GM12878 (cell line): ENCODE results near the gene LRRK1. TPM values are rescaled to one million over a fixed set of nuclear protein-coding genes. Genes with fewer than 3 reads are reported as not detected.

Source experiments
- ATAC-seq: fragments of 200-7000 bp; cut with Tn5 transposase; 3 replicates; pipeline ENCODE4 v1.9.1; 2020; ENCODE audit warnings: mild to moderate bottlenecking, moderate library complexity
- BruUV-seq: library from RNA; stranded (reverse); fragments of 400-500 nt; replicated peaks from 2 replicates; lab custom pipeline; 2021; lab: Mats Ljungman, UMichigan
- CTCF ChIA-PET: fragments of 300-600 bp; sonication (Branson Sonifier 250); formaldehyde crosslinking; extraction: SDS; loops from one replicate; lab custom pipeline; 2021; ENCODE audit warnings: inconsistent platforms; lab: Yijun Ruan, JAX
- POLR2A ChIA-PET: fragments of 350-600 bp; formaldehyde crosslinking; extraction: SDS; loops from one replicate; lab custom pipeline; 2021; ENCODE audit warnings: inconsistent platforms; lab: Charles Lee
- RAD21 ChIA-PET: fragments of 300-600 bp; sonication (Branson Sonifier 250); formaldehyde crosslinking; loops from one replicate; lab custom pipeline; 2023; ENCODE audit warnings: antibody characterized with exemption; ENCODE audit not compliant: unreplicated experiment; lab: Charles Lee
- SMC1A ChIA-PET: fragments of 300-600 bp; sonication (Branson Sonifier 250); formaldehyde crosslinking; loops from one replicate; lab custom pipeline; 2023; ENCODE audit not compliant: unreplicated experiment, uncharacterized antibody; lab: Charles Lee
- DNase-seq: peaks from one replicate; pipeline ENCODE4 v3.0.0-alpha.2; 2011; ENCODE audit warnings: low read depth, low spot score
- FAIRE-seq: peaks from 3 replicates; lab custom pipeline; 2011; peaks lifted over from hg19 to GRCh38; lab: Jason Lieb, UNC
- H2AFZ ChIP-seq: 2 replicates; pipeline ENCODE4 v1.6.0; 2011; ENCODE audit warnings: low read depth, low read length, control low read depth; ENCODE audit not compliant: control insufficient read depth
- H3K27ac ChIP-seq: 2 replicates; pipeline ENCODE4 v1.5.1; 2011; ENCODE audit warnings: control low read depth; ENCODE audit not compliant: control insufficient read depth, insufficient read depth
- H3K27me3 ChIP-seq, 2 experiments: replicated peaks in 1 of 2; 2 replicates each; pipeline versions ENCODE4 v1.6.0 to v1.6.1; 2011; ENCODE audit warnings: low read length in 1 of 2; ENCODE audit not compliant: control insufficient read depth in 2 of 2, insufficient read depth in 2 of 2
- H3K36me3 ChIP-seq, 2 experiments: 2 replicates each; pipeline ENCODE4 v1.5.1; 2011; ENCODE audit warnings: low read length in 1 of 2; ENCODE audit not compliant: control insufficient read depth in 2 of 2, insufficient read depth in 2 of 2
- H3K4me1 ChIP-seq: 2 replicates; pipeline ENCODE4 v1.6.1; 2011; ENCODE audit warnings: mild to moderate bottlenecking, low read length, moderate library complexity, mixed read lengths; ENCODE audit not compliant: control insufficient read depth, insufficient read depth
- H3K4me2 ChIP-seq: 2 replicates; pipeline ENCODE4 v1.6.0; 2011; ENCODE audit warnings: control low read depth; ENCODE audit not compliant: control insufficient read depth, insufficient read depth
- H3K4me3 ChIP-seq: fragments of 200-600 bp; sonication (generic); 2 replicates; pipeline ENCODE4 v1.5.1; 2016
- H3K79me2 ChIP-seq: 2 replicates; pipeline ENCODE4 v1.6.0; 2011; ENCODE audit warnings: low read length; ENCODE audit not compliant: control insufficient read depth, insufficient read depth
- H3K9ac ChIP-seq: 2 replicates; pipeline ENCODE4 v1.8.0; 2011; ENCODE audit warnings: low read length, control low read depth, mixed read lengths; ENCODE audit not compliant: control insufficient read depth, insufficient read depth
- H3K9me3 ChIP-seq: replicated peaks from 3 replicates; pipeline ENCODE4 v1.5.1; 2011; ENCODE audit warnings: mild to moderate bottlenecking, low read length; ENCODE audit not compliant: control insufficient read depth, insufficient read depth
- H4K20me1 ChIP-seq: 2 replicates; pipeline ENCODE4 v1.6.0; 2011; ENCODE audit not compliant: control insufficient read depth, insufficient read depth
- CEBPB ChIP-seq, 2 experiments: fragments of 150-350 bp in 1 of 2; IDR thresholded peaks; 2 replicates each; pipeline ENCODE4 v1.6.1; 2012 to 2014; ENCODE audit warnings: low read depth in 2 of 2, low read length in 2 of 2, borderline replicate concordance in 1 of 2, inconsistent platforms in 1 of 2
- FOXK2 ChIP-seq: fragments of 450-650 bp; IDR thresholded peaks from 2 replicates; pipeline ENCODE4 v1.6.1; 2017; ENCODE audit warnings: mild to moderate bottlenecking, moderate library complexity
- HDAC6 ChIP-seq: fragments of 200-600 bp; sonication (generic); IDR thresholded peaks from one replicate; pipeline ENCODE4 v1.8.0; 2017; ENCODE audit warnings: antibody characterized with exemption; ENCODE audit not compliant: unreplicated experiment
- MTA3 ChIP-seq: IDR thresholded peaks from 2 replicates; pipeline ENCODE4 v1.6.1; 2012; ENCODE audit warnings: low read length, inconsistent platforms, borderline replicate concordance
- NR2F1 ChIP-seq: fragments of 450-650 bp; conservative IDR thresholded peaks from 2 replicates; pipeline ENCODE4 v1.6.1; 2017; ENCODE audit warnings: mild to moderate bottlenecking
- NRF1 ChIP-seq: conservative IDR thresholded peaks from 2 replicates; pipeline ENCODE4 v1.6.1; 2011; ENCODE audit warnings: mild to moderate bottlenecking, low read depth, low read length, improper control_type of control experiment
- RUNX3 ChIP-seq: IDR thresholded peaks from 2 replicates; pipeline ENCODE4 v1.6.1; 2012; ENCODE audit warnings: low read length, inconsistent platforms
- SREBF2 ChIP-seq: IDR thresholded peaks from 2 replicates; pipeline ENCODE4 v1.6.1; 2012; ENCODE audit warnings: mild to moderate bottlenecking, low read length
- ZZZ3 ChIP-seq: IDR thresholded peaks from 2 replicates; pipeline ENCODE4 v1.6.1; 2011; ENCODE audit warnings: low read depth; ENCODE audit not compliant: control insufficient read depth, insufficient read length
- WGBS: methylation state at CpG from one replicate; pipeline ENCODE4 v1.1.6; 2016; ENCODE audit warnings: low lambda C conversion rate; ENCODE audit not compliant: insufficient replicate concordance, insufficient coverage; ENCODE audit errors: missing lambda C conversion rate; 5-methylcytosine and 5-hydroxymethylcytosine counted together
- in situ Hi-C: fragments of 300-500 bp; cut with MboI; formaldehyde crosslinking; loops from 9 replicates; pipeline ENCODE4 v1.14.3; 2018; ENCODE audit warnings: mixed read lengths
- intact Hi-C: fragments of 100-400 bp; cut with micrococcal nuclease; formaldehyde crosslinking; loops from one replicate; pipeline ENCODE4 v1.14.2; 2022; ENCODE audit not compliant: unreplicated experiment
- polyA plus RNA-seq, 11 experiments: library from polyadenylated mRNA; depleted of rRNA in 4 of 11; unstranded in 6 of 11; stranded (reverse) in 5 of 11; fragments of >200 nt; fragmentation: Nextera tagmentation in 4 of 11; fragmentation: Illumina TruSeq in 1 of 11; extraction: Ambion mirVana in 4 of 11; extraction: Trizol in 1 of 11; gene quantifications; 1 replicate in 1 of 11; 2 replicates in 10 of 11; pipeline versions ENCODE4 v1.2.1 to v1.2.3, GENCODE V29; 2011 to 2016; ENCODE audit warnings: inconsistent platforms in 2 of 11, missing spikeins in 2 of 11, low read depth in 1 of 11
- total RNA-seq, 4 experiments: library from RNA; depleted of rRNA in 3 of 4; stranded (reverse); fragments of >200 nt in 3 of 4; fragmentation: Illumina TruSeq in 1 of 4; extraction: Trizol in 1 of 4; gene quantifications; 2 replicates each; pipeline versions ENCODE4 v1.2.1 to v1.2.3, GENCODE V29; 2013 to 2021
- TF ChIP-seq, protein P1 (sequence below): fragments of 450-650 bp; IDR thresholded peaks from 2 replicates; pipeline ENCODE4 v1.6.1; 2017; ENCODE audit warnings: mild to moderate bottlenecking, low read depth, inconsistent platforms; ENCODE audit not compliant: poor library complexity, severe bottlenecking
- TF ChIP-seq, protein P2 (sequence below): fragments of 150-350 bp; IDR thresholded peaks from 2 replicates; pipeline ENCODE4 v1.6.1; 2016; ENCODE audit warnings: low read depth, low read length
- TF ChIP-seq, protein P3 (sequence below): fragments of 450-650 bp; IDR thresholded peaks from 2 replicates; pipeline ENCODE4 v1.6.1; 2016; ENCODE audit warnings: mild to moderate bottlenecking

Gene LRRK1
- total and polyA plus RNA-seq, 10 of the 15 experiments (the other 5 are each of a cell fraction or from before 2014, with no cell fraction given), result 2.2 to 58.3 (median 17.9) TPM

DNA sequence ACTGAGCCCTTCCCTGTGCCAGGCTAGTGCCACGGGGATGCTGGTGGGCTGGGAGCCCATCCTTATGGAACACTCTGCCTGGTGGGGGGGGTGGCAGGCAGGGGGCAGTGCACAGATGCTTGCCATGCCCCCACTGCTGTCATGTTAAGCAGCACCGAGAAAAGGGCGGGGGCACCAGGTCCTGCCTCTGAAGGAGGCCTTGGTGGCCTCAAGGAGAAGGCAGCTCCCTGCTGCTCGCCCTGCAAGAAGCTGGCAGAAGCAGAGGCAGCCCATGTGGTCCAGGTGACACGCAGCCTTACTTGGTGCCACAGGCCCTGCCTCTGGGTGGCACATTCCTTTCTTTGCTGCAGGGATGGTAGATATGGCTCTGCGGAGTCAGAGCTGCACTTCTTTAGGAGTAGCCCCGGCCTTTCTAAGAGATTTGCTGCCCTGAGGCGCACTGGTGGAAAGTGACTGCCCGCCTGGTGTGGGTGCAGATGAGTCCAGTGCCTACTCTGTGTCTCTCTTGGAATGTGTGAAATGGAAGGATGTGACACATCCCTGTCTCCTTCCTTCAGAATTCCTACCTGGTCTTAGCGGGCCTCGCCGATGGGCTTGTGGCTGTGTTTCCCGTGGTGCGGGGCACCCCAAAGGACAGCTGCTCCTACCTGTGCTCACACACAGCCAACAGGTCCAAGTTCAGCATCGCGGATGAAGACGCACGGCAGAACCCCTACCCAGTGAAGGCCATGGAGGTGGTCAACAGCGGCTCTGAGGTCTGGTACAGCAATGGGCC is 145.8 kb downstream of the LRRK1 start:
- in situ Hi-C loops, result no loop called here
- intact Hi-C loops, result no loop called here
- TF ChIP-seq SREBF2 (no peak), NR2F1 (no peak), MTA3 (no peak), RUNX3 (no peak), FOXK2 (no peak), NRF1 (no peak), HDAC6 (no peak), ZZZ3 (no peak), CEBPB (IDR thresholded peaks at IDR 0.05; ENCODE audit: borderline replicate concordance in 1 of 2, low read depth in 2 of 2, low read length in 2 of 2) (no peak)
- TF ChIP-seq, protein P1, sequence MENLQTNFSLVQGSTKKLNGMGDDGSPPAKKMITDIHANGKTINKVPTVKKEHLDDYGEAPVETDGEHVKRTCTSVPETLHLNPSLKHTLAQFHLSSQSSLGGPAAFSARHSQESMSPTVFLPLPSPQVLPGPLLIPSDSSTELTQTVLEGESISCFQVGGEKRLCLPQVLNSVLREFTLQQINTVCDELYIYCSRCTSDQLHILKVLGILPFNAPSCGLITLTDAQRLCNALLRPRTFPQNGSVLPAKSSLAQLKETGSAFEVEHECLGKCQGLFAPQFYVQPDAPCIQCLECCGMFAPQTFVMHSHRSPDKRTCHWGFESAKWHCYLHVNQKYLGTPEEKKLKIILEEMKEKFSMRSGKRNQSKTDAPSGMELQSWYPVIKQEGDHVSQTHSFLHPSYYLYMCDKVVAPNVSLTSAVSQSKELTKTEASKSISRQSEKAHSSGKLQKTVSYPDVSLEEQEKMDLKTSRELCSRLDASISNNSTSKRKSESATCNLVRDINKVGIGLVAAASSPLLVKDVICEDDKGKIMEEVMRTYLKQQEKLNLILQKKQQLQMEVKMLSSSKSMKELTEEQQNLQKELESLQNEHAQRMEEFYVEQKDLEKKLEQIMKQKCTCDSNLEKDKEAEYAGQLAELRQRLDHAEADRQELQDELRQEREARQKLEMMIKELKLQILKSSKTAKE, result no peak
- TF ChIP-seq, protein P2, sequence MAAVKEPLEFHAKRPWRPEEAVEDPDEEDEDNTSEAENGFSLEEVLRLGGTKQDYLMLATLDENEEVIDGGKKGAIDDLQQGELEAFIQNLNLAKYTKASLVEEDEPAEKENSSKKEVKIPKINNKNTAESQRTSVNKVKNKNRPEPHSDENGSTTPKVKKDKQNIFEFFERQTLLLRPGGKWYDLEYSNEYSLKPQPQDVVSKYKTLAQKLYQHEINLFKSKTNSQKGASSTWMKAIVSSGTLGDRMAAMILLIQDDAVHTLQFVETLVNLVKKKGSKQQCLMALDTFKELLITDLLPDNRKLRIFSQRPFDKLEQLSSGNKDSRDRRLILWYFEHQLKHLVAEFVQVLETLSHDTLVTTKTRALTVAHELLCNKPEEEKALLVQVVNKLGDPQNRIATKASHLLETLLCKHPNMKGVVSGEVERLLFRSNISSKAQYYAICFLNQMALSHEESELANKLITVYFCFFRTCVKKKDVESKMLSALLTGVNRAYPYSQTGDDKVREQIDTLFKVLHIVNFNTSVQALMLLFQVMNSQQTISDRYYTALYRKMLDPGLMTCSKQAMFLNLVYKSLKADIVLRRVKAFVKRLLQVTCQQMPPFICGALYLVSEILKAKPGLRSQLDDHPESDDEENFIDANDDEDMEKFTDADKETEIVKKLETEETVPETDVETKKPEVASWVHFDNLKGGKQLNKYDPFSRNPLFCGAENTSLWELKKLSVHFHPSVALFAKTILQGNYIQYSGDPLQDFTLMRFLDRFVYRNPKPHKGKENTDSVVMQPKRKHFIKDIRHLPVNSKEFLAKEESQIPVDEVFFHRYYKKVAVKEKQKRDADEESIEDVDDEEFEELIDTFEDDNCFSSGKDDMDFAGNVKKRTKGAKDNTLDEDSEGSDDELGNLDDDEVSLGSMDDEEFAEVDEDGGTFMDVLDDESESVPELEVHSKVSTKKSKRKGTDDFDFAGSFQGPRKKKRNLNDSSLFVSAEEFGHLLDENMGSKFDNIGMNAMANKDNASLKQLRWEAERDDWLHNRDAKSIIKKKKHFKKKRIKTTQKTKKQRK, result no peak
- TF ChIP-seq, protein P3, sequence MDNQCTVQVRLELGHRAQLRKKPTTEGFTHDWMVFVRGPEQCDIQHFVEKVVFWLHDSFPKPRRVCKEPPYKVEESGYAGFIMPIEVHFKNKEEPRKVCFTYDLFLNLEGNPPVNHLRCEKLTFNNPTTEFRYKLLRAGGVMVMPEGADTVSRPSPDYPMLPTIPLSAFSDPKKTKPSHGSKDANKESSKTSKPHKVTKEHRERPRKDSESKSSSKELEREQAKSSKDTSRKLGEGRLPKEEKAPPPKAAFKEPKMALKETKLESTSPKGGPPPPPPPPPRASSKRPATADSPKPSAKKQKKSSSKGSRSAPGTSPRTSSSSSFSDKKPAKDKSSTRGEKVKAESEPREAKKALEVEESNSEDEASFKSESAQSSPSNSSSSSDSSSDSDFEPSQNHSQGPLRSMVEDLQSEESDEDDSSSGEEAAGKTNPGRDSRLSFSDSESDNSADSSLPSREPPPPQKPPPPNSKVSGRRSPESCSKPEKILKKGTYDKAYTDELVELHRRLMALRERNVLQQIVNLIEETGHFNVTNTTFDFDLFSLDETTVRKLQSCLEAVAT, result no peak

More for the DNA sequence above, 145.8 kb downstream of the LRRK1 start:
- ATAC-seq, result no peak
- POLR2A ChIA-PET, result no interaction called here
- DNase-seq, result no peak
- CTCF ChIA-PET, result no interaction called here
- WGBS, result 97% methylated on average over 18 of the region's 19 CpGs
- RAD21 ChIA-PET, result no interaction called here
- SMC1A ChIA-PET, result no interaction called here
- Histone ChIP-seq H4K20me1 (no peaks in the 10 kb centered on the region), H3K36me3 (peaks cover 25 to 29% of the 10 kb centered on the region in 2 experiments), H3K79me2 (no peaks in the 10 kb centered on the region), H2AFZ (no peak overlapping the region), H3K4me2 (no peak overlapping the region), H3K27ac (no peak overlapping the region), H3K4me1 (no peaks in the 10 kb centered on the region; the same call in 1 of the 2 replicates), H3K27me3 (no peaks in the 10 kb centered on the region), H3K9ac (no peak overlapping the region), H3K4me3 (no peak overlapping the region), H3K9me3 (no peaks in the 10 kb centered on the region)
- FAIRE-seq, result no peak
- no TSS peak for BruUV-seq
